ENCODE data around the gene MAGI2. TPM values are rescaled to one million over a fixed set of nuclear protein-coding genes. Genes with fewer than 3 reads are reported as not detected.

Gene MAGI2
- total RNA-seq, 1 experiment from 2014 or later, result 0.52 TPM

DNA sequence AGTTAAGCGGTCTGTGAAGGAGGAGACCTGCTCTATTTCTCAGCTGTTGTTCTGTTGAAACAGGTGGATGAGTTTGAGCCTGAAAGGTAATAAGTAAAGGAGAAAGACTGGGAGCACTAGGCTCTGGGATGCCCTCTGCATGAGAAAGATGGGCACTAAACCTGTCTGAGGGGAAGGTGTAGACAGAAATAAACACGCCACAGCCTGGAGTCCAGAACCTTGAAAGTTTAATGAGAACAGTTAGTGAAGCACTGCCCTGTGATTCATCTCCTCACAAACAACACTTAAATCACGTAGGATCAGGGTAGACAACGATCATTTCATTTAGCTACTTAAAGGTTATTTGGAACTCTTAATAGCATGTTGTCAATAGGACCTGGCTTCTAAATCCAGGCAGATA lies 1461.8 kb downstream of the MAGI2 start:
- H3K4me1 Mint-ChIP-seq (ENCODE audit: low read depth, unreplicated experiment), result peaks cover 12% of the 10 kb centered on the region
- BruUV-seq (replicated peaks), result no TSS peak
- CTCF ChIA-PET, result interaction anchor here (0.6 kb wide), 1 partner anchor 1138 kb away, joined by 4 read pairs; no protein-coding TSS in a partner anchor
- no peaks in the 10 kb centered on the region for H3K27me3 Mint-ChIP-seq (ENCODE audit: unreplicated experiment)
- no peak for DNase-seq
- H3K9me3 Mint-ChIP-seq (ENCODE audit: low read depth, unreplicated experiment), result no peaks in the 10 kb centered on the region
- H3K27ac Mint-ChIP-seq (ENCODE audit: unreplicated experiment), result no peak overlapping the region
- intact Hi-C loops (cut with micrococcal nuclease; ENCODE audit: unreplicated experiment), result no loop called here
- TF ChIP-seq, protein P1, sequence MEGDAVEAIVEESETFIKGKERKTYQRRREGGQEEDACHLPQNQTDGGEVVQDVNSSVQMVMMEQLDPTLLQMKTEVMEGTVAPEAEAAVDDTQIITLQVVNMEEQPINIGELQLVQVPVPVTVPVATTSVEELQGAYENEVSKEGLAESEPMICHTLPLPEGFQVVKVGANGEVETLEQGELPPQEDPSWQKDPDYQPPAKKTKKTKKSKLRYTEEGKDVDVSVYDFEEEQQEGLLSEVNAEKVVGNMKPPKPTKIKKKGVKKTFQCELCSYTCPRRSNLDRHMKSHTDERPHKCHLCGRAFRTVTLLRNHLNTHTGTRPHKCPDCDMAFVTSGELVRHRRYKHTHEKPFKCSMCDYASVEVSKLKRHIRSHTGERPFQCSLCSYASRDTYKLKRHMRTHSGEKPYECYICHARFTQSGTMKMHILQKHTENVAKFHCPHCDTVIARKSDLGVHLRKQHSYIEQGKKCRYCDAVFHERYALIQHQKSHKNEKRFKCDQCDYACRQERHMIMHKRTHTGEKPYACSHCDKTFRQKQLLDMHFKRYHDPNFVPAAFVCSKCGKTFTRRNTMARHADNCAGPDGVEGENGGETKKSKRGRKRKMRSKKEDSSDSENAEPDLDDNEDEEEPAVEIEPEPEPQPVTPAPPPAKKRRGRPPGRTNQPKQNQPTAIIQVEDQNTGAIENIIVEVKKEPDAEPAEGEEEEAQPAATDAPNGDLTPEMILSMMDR (IDR thresholded peaks at IDR 0.05; ENCODE audit: unreplicated experiment), result no peak
- H3K36me3 Mint-ChIP-seq (ENCODE audit: insufficient read depth, unreplicated experiment), result no peaks in the 10 kb centered on the region
- H3K4me3 Mint-ChIP-seq (ENCODE audit: low read depth, unreplicated experiment), result no peak overlapping the region

DNA sequence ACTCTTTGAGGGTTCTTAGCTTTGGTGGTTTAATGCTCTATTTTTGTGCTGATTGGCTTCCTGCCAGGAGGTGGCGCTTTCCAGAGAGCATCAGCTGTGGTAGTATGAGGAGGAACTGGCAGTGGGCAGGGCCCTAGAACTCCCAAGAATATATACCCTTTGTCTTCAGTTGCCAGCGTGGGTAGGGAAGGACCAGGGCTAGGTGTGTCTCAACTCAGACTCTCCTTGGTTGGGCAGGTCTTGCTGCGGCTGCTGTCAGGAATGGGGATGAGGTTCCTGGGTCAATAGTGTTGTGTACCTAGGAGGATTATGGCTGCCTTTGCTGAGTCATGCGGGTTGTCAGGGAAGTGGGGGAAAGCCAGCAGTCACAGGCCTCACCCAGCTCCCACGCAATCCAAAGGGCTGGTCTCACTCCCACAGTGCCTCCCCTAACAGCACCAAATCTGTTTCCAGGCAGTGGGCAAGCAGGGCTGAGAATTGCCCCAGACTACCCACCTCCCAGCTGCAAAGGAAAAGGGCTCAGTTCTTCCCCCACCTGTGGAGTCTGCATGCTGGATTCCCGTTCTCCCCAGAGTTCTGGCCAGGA lies 1463.4 kb downstream of the MAGI2 start:
- H3K27me3 Mint-ChIP-seq (ENCODE audit: unreplicated experiment), result no peaks in the 10 kb centered on the region

DNA sequence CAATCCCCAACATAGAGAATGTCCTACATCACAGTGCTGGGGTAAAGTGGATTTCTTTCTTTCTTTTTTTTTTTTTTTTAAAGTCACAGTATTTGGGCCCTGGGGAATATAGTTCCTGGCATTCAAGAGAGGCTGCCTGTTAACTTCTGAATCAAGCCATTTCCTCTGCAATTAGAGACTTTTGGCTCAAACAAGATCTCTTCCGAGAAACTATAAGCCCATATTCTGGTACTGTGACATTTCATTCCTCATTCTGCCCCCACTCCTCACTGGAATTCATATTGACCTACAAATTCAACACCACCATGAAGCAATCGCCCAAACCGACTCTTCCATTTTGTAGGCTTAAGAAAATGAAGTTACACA lies 1467.5 kb downstream of the MAGI2 start:
- peaks cover 12% of the 10 kb centered on the region for H3K4me1 Mint-ChIP-seq (ENCODE audit: low read depth, unreplicated experiment)
- H3K4me3 Mint-ChIP-seq (ENCODE audit: low read depth, unreplicated experiment), result no peak overlapping the region
- DNase-seq, result no peak
- H3K36me3 Mint-ChIP-seq (ENCODE audit: insufficient read depth, unreplicated experiment), result no peaks in the 10 kb centered on the region
- CTCF ChIA-PET, result interaction anchor here (0.7 kb wide), 1 partner anchor 11 kb away, joined by 5 read pairs; no protein-coding TSS in a partner anchor
- intact Hi-C loops (cut with micrococcal nuclease; ENCODE audit: unreplicated experiment), result no loop called here
- H3K9me3 Mint-ChIP-seq (ENCODE audit: low read depth, unreplicated experiment), result no peaks in the 10 kb centered on the region
- BruUV-seq (replicated peaks), result no TSS peak
- H3K27me3 Mint-ChIP-seq (ENCODE audit: unreplicated experiment), result no peaks in the 10 kb centered on the region
- no peak overlapping the region for H3K27ac Mint-ChIP-seq (ENCODE audit: unreplicated experiment)
- TF ChIP-seq, protein P1 (IDR thresholded peaks at IDR 0.05; ENCODE audit: unreplicated experiment), result no peak

More for the DNA sequence above, 1463.4 kb downstream of the MAGI2 start:
- Mint-ChIP-seq H3K36me3 (ENCODE audit: insufficient read depth, unreplicated experiment) (no peaks in the 10 kb centered on the region), H3K4me1 (ENCODE audit: low read depth, unreplicated experiment) (peaks cover 12% of the 10 kb centered on the region), H3K4me3 (ENCODE audit: low read depth, unreplicated experiment) (no peak overlapping the region), H3K9me3 (ENCODE audit: low read depth, unreplicated experiment) (no peaks in the 10 kb centered on the region), H3K27ac (ENCODE audit: unreplicated experiment) (peak overlapping the region; percentile 53)
- peak; percentile 47 for DNase-seq
- BruUV-seq (replicated peaks), result no TSS peak
- intact Hi-C loops (cut with micrococcal nuclease; ENCODE audit: unreplicated experiment), result no loop called here
- CTCF ChIA-PET, result no interaction called here
- TF ChIP-seq, protein P1 (IDR thresholded peaks at IDR 0.05; ENCODE audit: unreplicated experiment), result no peak

DNA sequence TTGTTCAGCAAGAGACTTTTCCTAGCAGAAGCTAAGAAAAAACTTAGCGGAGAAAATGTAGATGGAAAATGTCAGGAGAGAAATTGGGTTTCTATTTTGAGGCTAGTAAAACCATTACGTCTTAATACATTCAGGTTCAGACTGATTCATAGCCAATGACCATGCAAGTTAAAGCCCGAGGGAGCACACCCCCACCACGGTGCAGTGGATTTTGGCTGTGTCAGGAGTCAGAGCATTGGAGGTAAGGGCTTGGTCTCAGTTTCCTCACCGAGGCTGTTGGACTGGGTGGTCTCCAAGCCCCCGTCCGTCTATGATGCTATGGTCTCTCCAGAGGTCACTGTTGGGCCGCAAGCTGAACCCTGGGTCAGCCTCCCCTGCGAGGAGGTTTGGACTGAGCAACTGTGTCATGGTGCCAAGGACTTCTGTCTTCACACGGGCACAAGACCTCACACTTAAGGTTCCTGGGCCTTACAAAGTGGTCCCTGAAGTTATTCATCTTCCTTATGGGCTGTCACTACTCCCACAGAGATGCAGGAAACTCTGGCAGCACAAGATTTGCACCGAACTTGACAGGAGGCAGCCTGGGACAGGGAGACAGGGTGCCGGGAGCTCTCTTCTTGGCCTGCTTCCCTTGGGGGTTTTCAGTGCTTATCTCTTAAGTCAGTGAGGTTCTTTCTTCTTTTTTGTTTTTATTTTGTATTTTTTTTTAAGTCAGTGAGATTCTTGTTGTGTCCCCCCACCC lies 1468.1 kb downstream of the MAGI2 start:
- TF ChIP-seq, protein P1 (IDR thresholded peaks at IDR 0.05; ENCODE audit: unreplicated experiment), result no peak
- intact Hi-C loops (cut with micrococcal nuclease; ENCODE audit: unreplicated experiment), result no loop called here
- H3K36me3 Mint-ChIP-seq (ENCODE audit: insufficient read depth, unreplicated experiment), result no peaks in the 10 kb centered on the region
- H3K4me3 Mint-ChIP-seq (ENCODE audit: low read depth, unreplicated experiment), result no peak overlapping the region
- no peaks in the 10 kb centered on the region for H3K9me3 Mint-ChIP-seq (ENCODE audit: low read depth, unreplicated experiment)
- BruUV-seq (replicated peaks), result no TSS peak
- DNase-seq, result no peak
- H3K27me3 Mint-ChIP-seq (ENCODE audit: unreplicated experiment), result no peaks in the 10 kb centered on the region
- H3K27ac Mint-ChIP-seq (ENCODE audit: unreplicated experiment), result no peak overlapping the region
- peaks cover 12% of the 10 kb centered on the region for H3K4me1 Mint-ChIP-seq (ENCODE audit: low read depth, unreplicated experiment)
- CTCF ChIA-PET, result interaction anchor here (0.7 kb wide), 1 partner anchor 10 kb away, joined by 5 read pairs; no protein-coding TSS in a partner anchor
